ENCODE data around the gene PARP9.
"Not testable (repeated sequence)": the region's sequence is repeated elsewhere in the genome, so short reads cannot be mapped to it uniquely, and the experiment has no call there.

The PARP9 gene

DNA sequence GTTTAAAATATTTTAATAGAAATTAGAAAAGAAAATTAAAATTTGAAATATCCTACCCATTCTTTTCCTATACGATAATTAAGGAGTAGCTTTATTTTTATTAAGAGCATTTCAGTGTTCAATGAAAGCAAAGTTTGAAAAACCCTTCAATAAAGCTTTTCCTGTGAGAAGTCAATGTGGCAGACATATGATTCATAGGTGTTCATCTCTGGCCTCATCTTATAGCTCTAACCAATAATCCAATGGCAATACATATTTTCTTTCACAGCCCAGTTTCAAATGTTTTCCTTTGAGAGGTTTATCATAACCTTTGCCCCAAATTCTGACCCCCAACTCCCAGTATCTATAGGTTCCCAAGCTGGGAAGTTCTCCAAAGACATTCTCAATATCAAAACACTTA lies 57.6 kb downstream of the PARP9 start:
- DNase-seq = no peak
- Mint-ChIP-seq H3K27me3 (no peaks in the 10 kb centered on the region), H3K27ac (no peak overlapping the region), H3K4me3 (no peak overlapping the region), H3K36me3 (peaks cover 16 to 54% of the 10 kb centered on the region in 2 donors), H3K9me3 (peaks cover 0 to 6% of the 10 kb centered on the region in 2 donors), H3K4me1 (peaks cover 36 to 68% of the 10 kb centered on the region in 2 donors)
- no peak for ATAC-seq (replicated peaks)

DNA sequence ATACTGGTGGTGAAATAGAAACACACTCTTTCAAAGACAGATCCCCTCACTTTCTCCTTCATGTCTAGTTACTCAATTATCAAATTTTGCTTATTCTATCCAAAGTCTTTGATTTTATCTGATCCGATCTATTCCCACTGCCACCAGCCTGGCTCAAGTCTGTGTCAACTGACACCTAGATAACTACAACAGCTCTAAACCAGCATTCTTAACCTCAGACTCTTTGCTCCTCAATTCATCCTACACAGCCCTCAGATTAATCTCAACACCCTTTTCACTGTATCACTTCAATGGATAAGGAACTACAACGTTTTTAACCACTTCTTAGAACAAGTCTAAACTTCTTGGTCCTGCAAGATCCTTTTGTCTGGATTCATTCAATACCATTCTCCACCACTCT lies 58.4 kb downstream of the PARP9 start:
- no peak for ATAC-seq (replicated peaks)
- H3K36me3 Mint-ChIP-seq = peaks cover 12 to 54% of the 10 kb centered on the region in 2 donors
- peaks cover 40 to 68% of the 10 kb centered on the region in 2 donors for H3K4me1 Mint-ChIP-seq
- H3K27ac Mint-ChIP-seq = no peak overlapping the region
- DNase-seq = no peak
- H3K9me3 Mint-ChIP-seq = peaks cover 0 to 6% of the 10 kb centered on the region in 2 donors
- no peaks in the 10 kb centered on the region for H3K27me3 Mint-ChIP-seq
- no peak overlapping the region for H3K4me3 Mint-ChIP-seq

- peaks cover 36 to 54% of the 10 kb centered on the region in 2 donors for H3K4me1 Mint-ChIP-seq
- H3K9me3 Mint-ChIP-seq = no peaks in the 10 kb centered on the region
- no peak for DNase-seq
- H3K27me3 Mint-ChIP-seq = no peaks in the 10 kb centered on the region
- ATAC-seq (replicated peaks) = no peak
- H3K27ac Mint-ChIP-seq = no peak overlapping the region
- no peak overlapping the region for H3K4me3 Mint-ChIP-seq
- H3K36me3 Mint-ChIP-seq = peaks cover 4 to 37% of the 10 kb centered on the region in 2 donors
These were observed 61.2 kb downstream of the PARP9 start for GRCh38 chr3:122502941-122503340.

DNA sequence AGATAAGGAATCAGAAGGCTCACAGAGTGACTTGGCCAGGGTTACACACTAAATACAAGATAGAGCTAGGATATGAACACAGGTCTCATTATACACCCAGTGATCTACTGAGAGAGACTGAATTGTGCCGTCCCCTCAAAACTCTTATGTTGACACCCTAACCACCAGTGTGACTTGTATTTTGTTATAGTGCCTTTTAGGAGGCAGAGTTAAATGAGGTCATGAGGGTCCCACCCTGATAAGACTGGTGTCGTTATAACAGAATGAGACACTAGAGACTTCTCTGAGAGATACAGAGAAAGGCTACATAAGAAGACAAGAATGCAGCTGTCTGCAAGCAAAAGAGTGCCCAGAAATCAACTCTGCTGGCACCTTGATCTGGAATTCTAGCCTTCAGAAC lies 62.0 kb downstream of the PARP9 start:
- Mint-ChIP-seq H3K36me3 (peaks cover 4 to 37% of the 10 kb centered on the region in 2 donors), H3K27ac (no peak overlapping the region), H3K27me3 (no peaks in the 10 kb centered on the region), H3K9me3 (no peaks in the 10 kb centered on the region), H3K4me1 (peaks cover 40 to 62% of the 10 kb centered on the region in 2 donors), H3K4me3 (no peak overlapping the region)
- ATAC-seq (replicated peaks) = no peak
- no peak for DNase-seq

DNA sequence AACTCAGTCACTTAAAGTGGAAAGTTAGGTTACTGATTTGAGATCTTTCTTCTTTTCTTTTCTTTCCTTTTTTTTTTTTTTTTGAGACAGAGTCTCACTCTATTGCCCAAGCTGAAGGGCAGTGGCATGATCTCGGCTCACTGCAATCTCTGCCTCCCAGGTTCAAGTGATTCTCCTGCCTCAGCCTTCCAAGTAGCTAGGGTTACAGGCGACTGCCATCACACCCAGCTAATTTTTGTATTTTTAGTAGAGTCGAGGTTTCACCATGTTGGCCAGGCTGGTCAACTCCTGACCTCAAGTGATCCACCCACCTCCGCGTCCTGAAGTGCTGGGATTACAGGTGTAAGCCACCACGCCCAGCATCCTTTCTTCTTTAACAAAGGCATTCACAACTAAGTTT lies 63.1 kb downstream of the PARP9 start:
- ATAC-seq (replicated peaks); H3K27me3 Mint-ChIP-seq; H3K9me3 Mint-ChIP-seq; DNase-seq; H3K4me3 Mint-ChIP-seq: not testable (repeated sequence)
- Mint-ChIP-seq H3K27ac (peak overlapping the region; percentile 37), H3K4me1 (peaks cover 37 to 62% of the 10 kb centered on the region in 2 donors), H3K36me3 (peaks cover 4 to 37% of the 10 kb centered on the region in 2 donors)

DNA sequence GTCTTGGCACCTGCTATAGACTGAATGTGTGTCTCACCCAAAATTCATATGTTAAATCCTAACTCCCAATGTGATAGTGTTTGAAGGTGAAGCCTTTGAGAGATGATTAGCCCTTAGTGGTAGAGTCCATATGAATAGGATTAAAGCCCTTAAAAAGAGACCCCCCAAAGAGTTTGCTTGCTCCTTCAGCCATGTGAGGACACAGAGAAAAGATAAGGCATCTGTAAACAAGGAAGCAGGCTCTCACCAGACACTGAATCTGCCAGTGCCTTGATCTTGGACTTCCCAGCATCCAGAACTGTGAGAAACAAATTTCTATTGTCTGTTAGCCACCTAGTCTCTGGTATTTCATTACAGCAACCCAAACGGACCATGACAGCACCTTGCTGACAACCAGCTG lies 65.9 kb downstream of the PARP9 start:
- DNase-seq = no peak
- Mint-ChIP-seq H3K4me3 (no peak overlapping the region), H3K36me3 (peaks cover 11 to 31% of the 10 kb centered on the region in 2 donors), H3K27me3 (no peaks in the 10 kb centered on the region), H3K27ac (peak overlapping the region; percentile 20), H3K4me1 (peaks cover 28 to 54% of the 10 kb centered on the region in 2 donors), H3K9me3 (no peaks in the 10 kb centered on the region)
- no peak for ATAC-seq (replicated peaks)

- peak; percentile 100 for ATAC-seq (replicated peaks)
- peaks cover 26 to 50% of the 10 kb centered on the region in 2 donors for H3K4me1 Mint-ChIP-seq
- no peak overlapping the region for H3K27ac Mint-ChIP-seq
- no peak overlapping the region for H3K4me3 Mint-ChIP-seq
- peak; percentile 6 for DNase-seq
- H3K36me3 Mint-ChIP-seq = peaks cover 13 to 33% of the 10 kb centered on the region in 2 donors
- no peaks in the 10 kb centered on the region for H3K27me3 Mint-ChIP-seq
- H3K9me3 Mint-ChIP-seq = no peaks in the 10 kb centered on the region
These were observed 66.7 kb downstream of the PARP9 start for GRCh38 chr3:122497425-122497824.

DNA sequence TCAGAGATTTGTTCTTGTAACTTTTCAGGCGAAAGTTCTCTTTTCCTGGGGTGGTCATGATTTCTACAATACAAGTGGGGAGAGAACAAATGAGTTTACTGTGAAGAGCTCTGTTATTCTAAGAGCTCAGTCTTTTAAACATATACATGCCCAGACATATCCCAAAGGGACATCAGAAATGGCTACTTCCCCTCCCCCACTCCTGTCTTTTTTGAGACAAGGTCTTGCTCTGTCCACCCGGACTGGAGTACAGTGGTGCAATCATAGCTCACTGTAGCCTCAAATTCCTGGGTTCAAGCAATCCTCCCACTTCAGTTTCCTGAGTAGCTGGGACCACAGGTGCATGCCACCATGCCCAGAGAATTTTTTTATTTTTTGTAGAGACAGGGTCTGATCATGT lies 67.6 kb downstream of the PARP9 start:
- no peak overlapping the region for H3K27ac Mint-ChIP-seq
- no peak for DNase-seq
- no peak overlapping the region for H3K4me3 Mint-ChIP-seq
- H3K27me3 Mint-ChIP-seq = no peaks in the 10 kb centered on the region
- ATAC-seq (replicated peaks) = no peak
- H3K9me3 Mint-ChIP-seq = no peaks in the 10 kb centered on the region
- peaks cover 20 to 41% of the 10 kb centered on the region in 2 donors for H3K4me1 Mint-ChIP-seq
- peaks cover 17 to 38% of the 10 kb centered on the region in 2 donors for H3K36me3 Mint-ChIP-seq

DNA sequence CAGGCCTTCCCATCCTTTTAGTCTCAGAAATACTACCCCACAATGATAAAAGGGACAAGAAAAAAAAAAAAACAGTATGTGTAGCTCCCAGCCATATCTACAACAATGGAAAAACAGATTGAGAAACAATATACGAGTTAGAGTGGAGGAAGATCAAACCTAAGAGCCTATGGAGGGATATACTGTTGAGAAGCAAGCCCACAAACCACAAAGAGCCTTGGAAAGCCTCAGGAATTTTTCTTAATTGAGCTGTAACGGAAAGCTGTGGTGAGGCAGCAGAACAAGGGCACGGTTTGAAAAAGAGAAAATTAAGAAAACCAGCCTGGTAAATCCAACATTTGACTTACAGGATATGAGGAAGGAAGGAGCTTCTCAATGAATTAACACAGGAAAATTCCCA lies 70.8 kb downstream of the PARP9 start:
- no peak overlapping the region for H3K4me3 Mint-ChIP-seq
- DNase-seq = no peak
- H3K27me3 Mint-ChIP-seq = no peaks in the 10 kb centered on the region
- H3K9me3 Mint-ChIP-seq = no peaks in the 10 kb centered on the region
- H3K36me3 Mint-ChIP-seq = peaks cover 25 to 42% of the 10 kb centered on the region in 2 donors
- no peak overlapping the region for H3K27ac Mint-ChIP-seq
- peaks cover 7 to 23% of the 10 kb centered on the region in 2 donors for H3K4me1 Mint-ChIP-seq
- ATAC-seq (replicated peaks) = no peak

GRCh38 chr3:122488262-122488973 lies 75.7 kb downstream of the PARP9 start:
- Mint-ChIP-seq H3K36me3 (peaks cover 21 to 52% of the 10 kb centered on the region in 2 donors), H3K27me3 (no peaks in the 10 kb centered on the region), H3K4me3 (no peak overlapping the region), H3K27ac (no peak overlapping the region), H3K4me1 (peaks cover 0 to 5% of the 10 kb centered on the region in 2 donors), H3K9me3 (no peaks in the 10 kb centered on the region)
- ATAC-seq (replicated peaks) (no peak), DNase-seq (no peak)

- DNase-seq (no peak), ATAC-seq (replicated peaks) (no peak)
- Mint-ChIP-seq H3K27me3 (no peaks in the 10 kb centered on the region), H3K27ac (no peak overlapping the region), H3K4me1 (peaks cover 16 to 21% of the 10 kb centered on the region in 2 donors), H3K4me3 (no peak overlapping the region), H3K9me3 (no peaks in the 10 kb centered on the region), H3K36me3 (peaks cover 18 to 48% of the 10 kb centered on the region in 2 donors)
These were observed 79.1 kb downstream of the PARP9 start for GRCh38 chr3:122484985-122485384.

GRCh38 chr3:122481390-122481789 lies 82.7 kb downstream of the PARP9 start:
- H3K27ac Mint-ChIP-seq = peak overlapping the region; percentile 80
- H3K36me3 Mint-ChIP-seq = peaks cover 18 to 34% of the 10 kb centered on the region in 2 donors
- no peaks in the 10 kb centered on the region for H3K9me3 Mint-ChIP-seq
- DNase-seq = no peak
- H3K27me3 Mint-ChIP-seq = no peaks in the 10 kb centered on the region
- H3K4me1 Mint-ChIP-seq = peaks cover 22 to 29% of the 10 kb centered on the region in 2 donors
- H3K4me3 Mint-ChIP-seq = no peak overlapping the region
- ATAC-seq (replicated peaks) = peak in 1 of 2 donors; percentile 22
